Karpas-422 (cell line): ENCODE results near the gene ASPN. TPM values are rescaled to one million over a fixed set of nuclear protein-coding genes. Genes with fewer than 3 reads are reported as not detected.

Source experiments
- DNase-seq: peaks from one replicate; pipeline ENCODE4 v3.0.0-alpha.2; 2015
- H2AFZ ChIP-seq: fragments of 200-600 bp; sonication (generic); 2 replicates; pipeline ENCODE4 v1.6.1; 2014; ENCODE audit warnings: antibody characterized with exemption, low read length, mixed read lengths
- H3K27ac ChIP-seq: fragments of 200-600 bp; sonication (generic); 2 replicates; pipeline ENCODE4 v1.5.1; 2014; ENCODE audit warnings: mild to moderate bottlenecking, low read length, moderate library complexity
- H3K27me3 ChIP-seq: fragments of 200-600 bp; sonication (generic); 2 replicates; pipeline ENCODE4 v1.6.1; 2014; ENCODE audit warnings: low read length, mixed read lengths
- H3K36me3 ChIP-seq: fragments of 200-600 bp; sonication (generic); 2 replicates; pipeline ENCODE4 v1.6.1; 2014; ENCODE audit warnings: low read length, mixed read lengths; ENCODE audit not compliant: insufficient read depth
- H3K4me1 ChIP-seq: fragments of 200-600 bp; sonication (generic); 2 replicates; pipeline ENCODE4 v1.6.1; 2014; ENCODE audit warnings: mild to moderate bottlenecking, low read length, mixed read lengths
- H3K4me2 ChIP-seq: fragments of 200-600 bp; sonication (generic); 2 replicates; pipeline ENCODE4 v1.6.1; 2014; ENCODE audit warnings: low read length, low read depth, mild to moderate bottlenecking; ENCODE audit not compliant: poor library complexity, severe bottlenecking
- H3K4me3 ChIP-seq: fragments of 200-600 bp; sonication (generic); 2 replicates; pipeline ENCODE4 v1.5.1; 2014; ENCODE audit warnings: mild to moderate bottlenecking, antibody characterized with exemption, low read length, mixed read lengths
- H3K79me2 ChIP-seq: fragments of 200-600 bp; sonication (generic); 2 replicates; pipeline ENCODE4 v1.6.1; 2014; ENCODE audit warnings: mild to moderate bottlenecking, low read length, mixed read lengths
- H3K9ac ChIP-seq: fragments of 200-600 bp; sonication (generic); 2 replicates; pipeline ENCODE4 v1.6.0; 2014; ENCODE audit warnings: low read length
- H3K9me2 ChIP-seq: fragments of 200-600 bp; sonication (generic), shearing (Covaris generic); replicated peaks from 2 replicates; pipeline ENCODE4 v1.6.0; 2014; ENCODE audit warnings: mild to moderate bottlenecking, low read length, moderate library complexity; ENCODE audit not compliant: insufficient read depth
- H3K9me3 ChIP-seq: fragments of 300-700, 200-600 bp; sonication (generic); 2 replicates; pipeline ENCODE4 v1.6.1; 2014; ENCODE audit warnings: low read length, mixed read lengths
- H4K20me1 ChIP-seq: fragments of 200-600 bp; sonication (generic); 2 replicates; pipeline ENCODE4 v1.6.1; 2014; ENCODE audit warnings: mild to moderate bottlenecking, antibody characterized with exemption, low read length, low read depth; ENCODE audit not compliant: insufficient read depth
- total RNA-seq: library from RNA; depleted of rRNA; stranded (reverse); fragments of >200 nt; shearing (Covaris generic); gene quantifications from 2 replicates; pipeline ENCODE4 v1.2.3, GENCODE V29; 2014; ENCODE audit warnings: low replicate concordance; rRNA removed

The ASPN gene
- not detected in 2 replicates for total RNA-seq

- Histone ChIP-seq H3K9me2 (no peaks in the 10 kb centered on the region), H3K4me1 (peaks cover 6% of the 10 kb centered on the region; the same call in 1 of the 2 replicates), H3K79me2 (peaks cover 7% of the 10 kb centered on the region; the same call in 1 of the 2 replicates), H3K9ac (no peak within 1 kb of the TSS), H3K27ac (no peak within 1 kb of the TSS), H3K36me3 (no peaks in the 10 kb centered on the region), H3K4me2 (no peak within 1 kb of the TSS), H3K27me3 (no peaks in the 10 kb centered on the region), H2AFZ (no peak within 1 kb of the TSS), H3K4me3 (no peak within 1 kb of the TSS), H3K9me3 (no peaks in the 10 kb centered on the region), H4K20me1 (no peaks in the 10 kb centered on the region)
- no peak for DNase-seq
Measured at GRCh38 chr9:92482329-92482728, at the start of gene ASPN. ASPN (minus strand) TSS chr9:92482506.

GRCh38 chr9:92530893-92531292 is 48.6 kb upstream of the ASPN start:
- Histone ChIP-seq H3K4me1 (peaks cover 23% of the 10 kb centered on the region), H3K27ac (no peak overlapping the region), H2AFZ (no peak overlapping the region), H3K27me3 (no peaks in the 10 kb centered on the region), H3K4me2 (no peak overlapping the region), H3K9ac (no peak overlapping the region), H3K9me2 (no peaks in the 10 kb centered on the region), H3K9me3 (no peaks in the 10 kb centered on the region), H3K4me3 (no peak overlapping the region), H4K20me1 (no peaks in the 10 kb centered on the region), H3K36me3 (no peaks in the 10 kb centered on the region), H3K79me2 (no peaks in the 10 kb centered on the region)
- no peak for DNase-seq

- H3K36me3 ChIP-seq, result no peaks in the 10 kb centered on the region
- no peak overlapping the region for H3K9ac ChIP-seq
- no peak overlapping the region for H2AFZ ChIP-seq
- DNase-seq, result no peak
- H3K27me3 ChIP-seq, result no peaks in the 10 kb centered on the region
- H3K4me3 ChIP-seq, result no peak overlapping the region
- H3K27ac ChIP-seq, result no peak overlapping the region
- H4K20me1 ChIP-seq, result no peaks in the 10 kb centered on the region
- no peaks in the 10 kb centered on the region for H3K79me2 ChIP-seq
- H3K4me2 ChIP-seq, result no peak overlapping the region
- H3K9me3 ChIP-seq, result no peaks in the 10 kb centered on the region
- H3K4me1 ChIP-seq, result peaks cover 8% of the 10 kb centered on the region
- H3K9me2 ChIP-seq, result no peaks in the 10 kb centered on the region
Measured at GRCh38 chr9:92529124-92529523, 46.8 kb upstream of the ASPN start.

- Histone ChIP-seq H3K4me3 (no peak overlapping the region), H3K79me2 (no peaks in the 10 kb centered on the region), H3K9me3 (no peaks in the 10 kb centered on the region), H2AFZ (no peak overlapping the region), H3K9me2 (no peaks in the 10 kb centered on the region), H3K4me2 (no peak overlapping the region), H3K27ac (no peak overlapping the region), H4K20me1 (no peaks in the 10 kb centered on the region), H3K4me1 (peaks cover 2% of the 10 kb centered on the region), H3K9ac (no peak overlapping the region), H3K27me3 (no peaks in the 10 kb centered on the region), H3K36me3 (no peaks in the 10 kb centered on the region)
- no peak for DNase-seq
Measured at GRCh38 chr9:92528522-92528849, 46.2 kb upstream of the ASPN start.

- H2AFZ ChIP-seq, result no peak overlapping the region
- no peaks in the 10 kb centered on the region for H4K20me1 ChIP-seq
- no peak for DNase-seq
- H3K9me3 ChIP-seq, result no peaks in the 10 kb centered on the region
- H3K9ac ChIP-seq, result no peak overlapping the region
- H3K79me2 ChIP-seq, result no peaks in the 10 kb centered on the region
- no peaks in the 10 kb centered on the region for H3K36me3 ChIP-seq
- H3K4me2 ChIP-seq, result no peak overlapping the region
- no peak overlapping the region for H3K27ac ChIP-seq
- no peaks in the 10 kb centered on the region for H3K4me1 ChIP-seq
- H3K4me3 ChIP-seq, result no peak overlapping the region
- no peaks in the 10 kb centered on the region for H3K9me2 ChIP-seq
- H3K27me3 ChIP-seq, result no peaks in the 10 kb centered on the region
Measured at GRCh38 chr9:92527832-92528521, 45.7 kb upstream of the ASPN start.

DNA sequence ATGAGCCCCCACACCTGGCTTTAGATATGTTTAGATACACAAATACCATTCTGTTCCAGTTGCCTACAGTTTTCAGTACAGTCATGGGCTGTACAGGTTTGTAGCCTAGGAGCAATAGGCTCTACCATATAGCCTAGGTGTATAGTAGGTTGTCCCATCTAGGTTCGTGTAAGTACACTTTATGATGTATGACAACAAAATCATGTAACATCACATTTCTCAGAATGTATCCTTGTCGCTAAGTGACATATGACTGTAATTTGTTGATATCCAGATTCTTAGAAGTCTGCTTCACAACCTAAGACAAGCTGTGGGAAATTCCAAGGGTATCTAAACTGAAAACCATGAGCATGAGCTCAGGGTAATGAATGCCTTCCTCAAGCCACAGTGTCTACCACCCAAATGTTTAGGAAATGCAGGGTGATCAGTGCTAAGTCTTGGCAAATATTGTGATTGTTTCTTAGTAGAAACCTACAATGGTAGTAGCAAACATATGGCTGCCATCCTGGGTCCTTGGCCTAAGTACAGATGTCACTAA is 45.1 kb upstream of the ASPN start:
- no peak overlapping the region for H2AFZ ChIP-seq
- peaks cover 3% of the 10 kb centered on the region; the same call in 1 of the 2 replicates for H3K79me2 ChIP-seq
- no peak overlapping the region for H3K9ac ChIP-seq
- no peaks in the 10 kb centered on the region for H3K36me3 ChIP-seq
- H3K9me2 ChIP-seq, result no peaks in the 10 kb centered on the region
- no peak overlapping the region for H3K4me2 ChIP-seq
- H3K4me3 ChIP-seq, result no peak overlapping the region
- no peak for DNase-seq
- no peaks in the 10 kb centered on the region for H4K20me1 ChIP-seq
- H3K27me3 ChIP-seq, result no peaks in the 10 kb centered on the region
- H3K4me1 ChIP-seq, result no peaks in the 10 kb centered on the region
- no peaks in the 10 kb centered on the region for H3K9me3 ChIP-seq
- no peak overlapping the region for H3K27ac ChIP-seq

- Histone ChIP-seq H3K4me3 (no peak overlapping the region), H3K4me1 (no peaks in the 10 kb centered on the region), H3K27me3 (no peaks in the 10 kb centered on the region), H4K20me1 (no peaks in the 10 kb centered on the region), H3K9ac (no peak overlapping the region), H2AFZ (no peak overlapping the region), H3K4me2 (no peak overlapping the region), H3K79me2 (peaks cover 3% of the 10 kb centered on the region; the same call in 1 of the 2 replicates), H3K9me3 (no peaks in the 10 kb centered on the region), H3K27ac (no peak overlapping the region), H3K9me2 (no peaks in the 10 kb centered on the region), H3K36me3 (no peaks in the 10 kb centered on the region)
- DNase-seq, result no peak
Measured at GRCh38 chr9:92525306-92525705, 43.0 kb upstream of the ASPN start.

DNA sequence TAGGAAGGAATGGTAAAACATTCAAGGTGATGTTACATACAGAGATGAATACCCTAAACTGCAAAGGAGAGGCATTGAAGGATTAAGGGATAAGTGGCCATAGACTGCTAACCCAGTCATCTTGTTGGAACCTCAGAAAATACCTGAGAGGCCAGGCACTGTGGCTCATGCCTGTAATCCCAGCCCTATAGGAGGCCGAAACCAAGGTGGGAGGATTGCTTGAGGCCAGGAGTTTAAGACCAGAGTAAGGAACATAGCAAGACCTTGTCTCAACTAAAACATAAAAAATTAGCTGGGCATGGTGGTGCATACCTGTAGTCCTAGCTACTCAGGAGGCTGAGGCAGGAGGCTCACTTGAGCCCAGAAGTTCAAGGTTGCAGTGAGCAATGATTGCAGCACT is 42.6 kb upstream of the ASPN start:
- Histone ChIP-seq H3K4me2 (no peak overlapping the region), H3K27me3 (no peaks in the 10 kb centered on the region), H3K9me3 (no peaks in the 10 kb centered on the region), H4K20me1 (no peaks in the 10 kb centered on the region), H3K79me2 (peaks cover 3% of the 10 kb centered on the region; the same call in 1 of the 2 replicates), H2AFZ (no peak overlapping the region), H3K9ac (no peak overlapping the region), H3K27ac (no peak overlapping the region), H3K9me2 (no peaks in the 10 kb centered on the region), H3K4me3 (no peak overlapping the region), H3K36me3 (no peaks in the 10 kb centered on the region), H3K4me1 (no peaks in the 10 kb centered on the region)
- DNase-seq, result no peak
